Erythroblast (primary cell): ENCODE results near the gene GLI1.

ENCODE experiments used
- GATA1 ChIP-seq: IDR thresholded peaks from 2 replicates; pipeline ENCODE4 v1.6.1; 2011; ENCODE audit warnings: low read depth, mild to moderate bottlenecking, control low read depth, low read length, moderate library complexity
- POLR2A ChIP-seq: IDR thresholded peaks from 2 replicates; pipeline ENCODE4 v1.6.1; 2011; ENCODE audit warnings: mild to moderate bottlenecking, low read length

- TF ChIP-seq GATA1 = no peak
- no peak for TF ChIP-seq POLR2A
Measured at GRCh38 chr12:57465747-57466505, 6.3 kb downstream of the GLI1 start.
